ENCODE measurements around the gene ZBTB20. TPM values are rescaled to one million over a fixed set of nuclear protein-coding genes. Genes with fewer than 3 reads are reported as not detected.

Gene ZBTB20
- total RNA-seq, 1 donor from 2014 or later, result 27.5 TPM

DNA sequence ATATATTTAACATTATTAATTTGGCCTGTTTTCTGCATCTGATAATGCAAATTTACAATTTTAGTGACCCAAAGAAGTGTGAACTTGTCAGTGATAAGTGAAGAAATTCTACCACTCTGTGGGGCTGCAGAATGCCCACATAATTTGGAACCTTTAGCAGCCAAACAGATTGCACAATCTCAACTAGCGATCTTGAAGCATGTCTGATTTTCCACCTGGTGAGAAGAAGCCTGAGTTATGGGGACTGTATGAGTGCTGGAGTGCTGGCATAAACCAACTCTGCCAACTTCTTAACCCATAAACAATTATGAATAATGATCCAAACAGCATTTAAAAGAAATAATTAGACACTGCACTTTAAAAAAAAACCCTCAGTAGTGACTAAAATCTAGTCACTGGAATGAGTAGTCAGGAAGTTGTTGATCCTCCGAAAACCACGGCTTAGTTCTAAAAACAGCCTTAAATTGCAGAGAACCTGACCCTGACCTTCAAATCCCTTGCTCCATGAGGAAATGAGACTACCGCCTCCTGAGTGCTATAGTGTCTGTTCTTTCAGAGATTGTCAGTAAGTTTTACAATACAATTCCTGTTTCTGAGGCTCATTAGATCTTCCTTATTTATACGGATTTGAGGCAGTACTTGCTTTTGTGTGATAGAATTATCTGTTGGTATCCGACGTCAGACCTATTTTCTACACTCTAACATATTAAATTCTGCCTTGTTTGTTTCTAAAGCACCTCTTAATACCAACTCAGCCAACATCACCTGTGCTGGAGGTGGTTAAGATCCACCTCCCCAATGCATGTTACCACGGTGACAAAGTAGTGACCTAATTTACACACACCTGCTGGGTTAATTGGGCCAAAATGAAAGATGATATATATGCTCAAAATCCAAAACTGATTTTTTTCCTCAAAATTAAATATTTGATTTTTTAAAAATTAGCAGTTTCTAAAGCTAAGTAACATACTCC, 267.7 kb downstream of the ZBTB20 start:
- TF ChIP-seq CTCF (IDR thresholded peaks at IDR 0.05; ENCODE audit: partially characterized antibody, unreplicated experiment), result no peak
- no peaks in the 10 kb centered on the region for H3K9me3 Mint-ChIP-seq (ENCODE audit: unreplicated experiment)
- no peaks in the 10 kb centered on the region for H3K27me3 Mint-ChIP-seq (ENCODE audit: unreplicated experiment)
- no peaks in the 10 kb centered on the region for H3K36me3 Mint-ChIP-seq (ENCODE audit: unreplicated experiment)
- H3K27ac Mint-ChIP-seq (ENCODE audit: unreplicated experiment), result no peak overlapping the region
- H3K4me3 Mint-ChIP-seq (ENCODE audit: unreplicated experiment), result no peak overlapping the region
- no peak for DNase-seq
- no peaks in the 10 kb centered on the region for H3K4me1 Mint-ChIP-seq (ENCODE audit: low read depth, unreplicated experiment)

GRCh38 chr3:114878114-114878839, 268.8 kb downstream of the ZBTB20 start:
- Mint-ChIP-seq H3K27ac (ENCODE audit: unreplicated experiment) (no peak overlapping the region), H3K27me3 (ENCODE audit: unreplicated experiment) (no peaks in the 10 kb centered on the region), H3K9me3 (ENCODE audit: unreplicated experiment) (no peaks in the 10 kb centered on the region), H3K36me3 (ENCODE audit: unreplicated experiment) (no peaks in the 10 kb centered on the region), H3K4me1 (ENCODE audit: low read depth, unreplicated experiment) (no peaks in the 10 kb centered on the region), H3K4me3 (ENCODE audit: unreplicated experiment) (no peak overlapping the region)
- no peak for DNase-seq
- TF ChIP-seq CTCF (IDR thresholded peaks at IDR 0.05; ENCODE audit: partially characterized antibody, unreplicated experiment), result no peak

DNA sequence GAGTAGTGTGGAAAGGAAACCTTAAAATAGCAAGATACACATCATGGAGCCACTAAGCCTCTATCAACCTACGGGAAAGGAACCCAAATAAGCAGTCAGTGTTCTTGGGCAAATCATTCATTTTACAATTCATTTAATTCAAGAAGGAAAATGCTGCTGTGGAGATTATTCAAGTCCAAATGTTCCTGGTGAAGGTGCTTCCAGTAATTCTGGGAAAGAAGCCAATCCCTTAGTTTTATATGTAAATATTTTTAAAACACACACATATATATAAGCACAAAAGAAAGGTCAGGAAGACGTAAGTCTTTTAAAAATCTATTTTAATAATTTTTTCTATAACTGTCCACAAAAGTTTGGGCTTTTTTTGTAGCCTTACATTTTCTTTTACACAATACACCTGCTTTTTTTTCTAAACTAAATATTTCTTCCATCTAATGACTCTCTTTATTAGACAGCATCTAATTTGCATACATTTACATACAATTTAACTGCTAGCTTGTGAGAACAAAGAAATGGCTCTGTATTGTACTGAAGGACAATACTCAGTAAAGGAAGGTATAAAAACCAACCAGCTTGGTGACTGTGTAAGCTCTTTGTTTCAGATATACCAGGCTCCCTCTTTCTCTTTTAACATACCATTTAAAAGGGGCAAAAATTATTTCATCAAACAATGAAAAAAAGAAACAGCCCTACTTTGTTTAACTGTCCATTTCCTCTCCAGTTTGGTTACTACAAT, 269.5 kb downstream of the ZBTB20 start:
- no peaks in the 10 kb centered on the region for H3K9me3 Mint-ChIP-seq (ENCODE audit: unreplicated experiment)
- DNase-seq, result no peak
- no peaks in the 10 kb centered on the region for H3K4me1 Mint-ChIP-seq (ENCODE audit: low read depth, unreplicated experiment)
- H3K4me3 Mint-ChIP-seq (ENCODE audit: unreplicated experiment), result no peak overlapping the region
- TF ChIP-seq CTCF (IDR thresholded peaks at IDR 0.05; ENCODE audit: partially characterized antibody, unreplicated experiment), result no peak
- H3K27me3 Mint-ChIP-seq (ENCODE audit: unreplicated experiment), result no peaks in the 10 kb centered on the region
- H3K36me3 Mint-ChIP-seq (ENCODE audit: unreplicated experiment), result no peaks in the 10 kb centered on the region
- H3K27ac Mint-ChIP-seq (ENCODE audit: unreplicated experiment), result no peak overlapping the region

- Mint-ChIP-seq H3K27ac (ENCODE audit: unreplicated experiment) (no peak overlapping the region), H3K4me1 (ENCODE audit: low read depth, unreplicated experiment) (no peaks in the 10 kb centered on the region), H3K36me3 (ENCODE audit: unreplicated experiment) (no peaks in the 10 kb centered on the region), H3K9me3 (ENCODE audit: unreplicated experiment) (no peaks in the 10 kb centered on the region), H3K4me3 (ENCODE audit: unreplicated experiment) (no peak overlapping the region), H3K27me3 (ENCODE audit: unreplicated experiment) (no peaks in the 10 kb centered on the region)
- no peak for TF ChIP-seq CTCF (IDR thresholded peaks at IDR 0.05; ENCODE audit: partially characterized antibody, unreplicated experiment)
- no peak for DNase-seq
These were observed 272.5 kb downstream of the ZBTB20 start for GRCh38 chr3:114874522-114874971.
